ENCODE data around the gene SLC35B2. TPM values are rescaled to one million over a fixed set of nuclear protein-coding genes. Genes with fewer than 3 reads are reported as not detected.
A peak's percentile ranks its signal among the peaks of the same experiment; 100 is the strongest.

SLC35B2 gene
- total and polyA plus RNA-seq, 9 of the 15 experiments (the other 6 are each of a cell fraction or from before 2014, with no cell fraction given) = 14.5 to 59.1 (median 47.1) TPM

DNA sequence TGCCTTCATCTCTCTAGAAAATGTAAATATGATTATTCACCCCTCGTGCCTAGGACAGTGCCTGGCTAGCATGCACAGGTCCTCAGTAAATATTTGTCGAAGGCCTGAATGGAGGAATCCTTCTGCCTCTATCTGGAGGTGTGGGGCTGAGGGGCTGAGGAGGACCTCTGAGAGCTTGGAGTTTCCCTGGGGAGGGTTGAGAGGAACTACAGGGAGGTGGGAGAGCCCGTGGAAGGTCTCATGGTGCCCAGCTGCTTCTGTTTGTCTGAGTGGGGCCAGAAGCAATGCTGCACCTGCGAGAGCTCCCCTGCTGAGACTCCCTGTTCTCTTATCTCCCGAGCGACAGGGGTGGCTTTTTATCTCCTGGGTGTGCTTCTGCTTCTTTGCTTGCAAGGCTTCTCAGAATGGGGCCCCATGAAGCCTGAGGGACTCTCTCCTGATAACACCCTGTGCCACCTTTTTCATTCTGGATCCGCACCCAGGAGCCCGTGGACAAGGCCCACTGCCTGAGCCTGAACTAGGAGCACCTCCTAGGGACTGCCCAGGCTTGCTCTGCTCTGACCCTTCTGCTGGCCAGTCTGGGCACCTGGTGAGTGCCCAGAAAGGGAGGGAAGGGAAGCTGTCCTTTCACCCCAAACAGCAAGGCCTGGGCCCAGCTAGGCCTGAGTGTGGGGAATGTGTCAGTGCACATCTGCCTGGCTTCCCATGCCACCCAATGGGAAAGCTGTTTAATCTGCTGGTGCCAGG lies 31.6 kb downstream of the SLC35B2 start (continued):
- TF ChIP-seq KDM5B (IDR thresholded peaks at IDR 0.05; ENCODE audit: insufficient replicate concordance, low read depth, low read length) (peak; percentile 15), HLTF (IDR thresholded peaks at IDR 0.05) (peak; percentile 83; the same call in 1 of the 2 replicates), SAFB (IDR thresholded peaks at IDR 0.05; ENCODE audit: borderline replicate concordance, low read depth, low read length) (no peak), GABPB1 (CRISPR knock-in tag; IDR thresholded peaks at IDR 0.05) (peak; percentile 45; the same call in 1 of the 2 replicates), KDM2B (CRISPR knock-in tag; IDR thresholded peaks at IDR 0.05) (no peak), ZNF561 (CRISPR knock-in tag; conservative IDR thresholded peaks at IDR 0.05) (0 out of 2 replicates have a peak, but pooled peaks have one; percentile 60), PTBP1 (IDR thresholded peaks at IDR 0.05; ENCODE audit: low read depth, low read length) (no peak), ZNF445 (CRISPR knock-in tag; IDR thresholded peaks at IDR 0.05; ENCODE audit: low read depth) (no peak; the same call in 1 of the 2 replicates), ETV6 (IDR thresholded peaks at IDR 0.05; ENCODE audit: borderline replicate concordance in 1 of 2, low read depth in 2 of 2, low read length in 1 of 2) (0 out of 4 replicates have a peak, but pooled peaks of 1 of the 2 experiments have one; percentile 20), ETV6 (CRISPR knock-in tag; IDR thresholded peaks at IDR 0.05; ENCODE audit: borderline replicate concordance) (no peak), ZNF589 (CRISPR knock-in tag; IDR thresholded peaks at IDR 0.05; ENCODE audit: low read depth) (peak; percentile 84), TARDBP (IDR thresholded peaks at IDR 0.05) (peak; percentile 59; the same call in 1 of the 2 replicates), SMARCE1 (IDR thresholded peaks at IDR 0.05) (peak; percentile 91)
- TF ChIP-seq, protein P1, sequence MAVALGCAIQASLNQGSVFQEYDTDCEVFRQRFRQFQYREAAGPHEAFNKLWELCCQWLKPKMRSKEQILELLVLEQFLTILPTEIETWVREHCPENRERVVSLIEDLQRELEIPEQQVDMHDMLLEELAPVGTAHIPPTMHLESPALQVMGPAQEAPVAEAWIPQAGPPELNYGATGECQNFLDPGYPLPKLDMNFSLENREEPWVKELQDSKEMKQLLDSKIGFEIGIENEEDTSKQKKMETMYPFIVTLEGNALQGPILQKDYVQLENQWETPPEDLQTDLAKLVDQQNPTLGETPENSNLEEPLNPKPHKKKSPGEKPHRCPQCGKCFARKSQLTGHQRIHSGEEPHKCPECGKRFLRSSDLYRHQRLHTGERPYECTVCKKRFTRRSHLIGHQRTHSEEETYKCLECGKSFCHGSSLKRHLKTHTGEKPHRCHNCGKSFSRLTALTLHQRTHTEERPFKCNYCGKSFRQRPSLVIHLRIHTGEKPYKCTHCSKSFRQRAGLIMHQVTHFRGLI (CRISPR knock-in tag; IDR thresholded peaks at IDR 0.05) = 0 out of 2 replicates have a peak, but pooled peaks have one; percentile 28
- TF ChIP-seq, protein P2, sequence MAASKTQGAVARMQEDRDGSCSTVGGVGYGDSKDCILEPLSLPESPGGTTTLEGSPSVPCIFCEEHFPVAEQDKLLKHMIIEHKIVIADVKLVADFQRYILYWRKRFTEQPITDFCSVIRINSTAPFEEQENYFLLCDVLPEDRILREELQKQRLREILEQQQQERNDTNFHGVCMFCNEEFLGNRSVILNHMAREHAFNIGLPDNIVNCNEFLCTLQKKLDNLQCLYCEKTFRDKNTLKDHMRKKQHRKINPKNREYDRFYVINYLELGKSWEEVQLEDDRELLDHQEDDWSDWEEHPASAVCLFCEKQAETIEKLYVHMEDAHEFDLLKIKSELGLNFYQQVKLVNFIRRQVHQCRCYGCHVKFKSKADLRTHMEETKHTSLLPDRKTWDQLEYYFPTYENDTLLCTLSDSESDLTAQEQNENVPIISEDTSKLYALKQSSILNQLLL (CRISPR knock-in tag; IDR thresholded peaks at IDR 0.05; ENCODE audit: borderline replicate concordance) = no peak
- TF ChIP-seq, protein P3, sequence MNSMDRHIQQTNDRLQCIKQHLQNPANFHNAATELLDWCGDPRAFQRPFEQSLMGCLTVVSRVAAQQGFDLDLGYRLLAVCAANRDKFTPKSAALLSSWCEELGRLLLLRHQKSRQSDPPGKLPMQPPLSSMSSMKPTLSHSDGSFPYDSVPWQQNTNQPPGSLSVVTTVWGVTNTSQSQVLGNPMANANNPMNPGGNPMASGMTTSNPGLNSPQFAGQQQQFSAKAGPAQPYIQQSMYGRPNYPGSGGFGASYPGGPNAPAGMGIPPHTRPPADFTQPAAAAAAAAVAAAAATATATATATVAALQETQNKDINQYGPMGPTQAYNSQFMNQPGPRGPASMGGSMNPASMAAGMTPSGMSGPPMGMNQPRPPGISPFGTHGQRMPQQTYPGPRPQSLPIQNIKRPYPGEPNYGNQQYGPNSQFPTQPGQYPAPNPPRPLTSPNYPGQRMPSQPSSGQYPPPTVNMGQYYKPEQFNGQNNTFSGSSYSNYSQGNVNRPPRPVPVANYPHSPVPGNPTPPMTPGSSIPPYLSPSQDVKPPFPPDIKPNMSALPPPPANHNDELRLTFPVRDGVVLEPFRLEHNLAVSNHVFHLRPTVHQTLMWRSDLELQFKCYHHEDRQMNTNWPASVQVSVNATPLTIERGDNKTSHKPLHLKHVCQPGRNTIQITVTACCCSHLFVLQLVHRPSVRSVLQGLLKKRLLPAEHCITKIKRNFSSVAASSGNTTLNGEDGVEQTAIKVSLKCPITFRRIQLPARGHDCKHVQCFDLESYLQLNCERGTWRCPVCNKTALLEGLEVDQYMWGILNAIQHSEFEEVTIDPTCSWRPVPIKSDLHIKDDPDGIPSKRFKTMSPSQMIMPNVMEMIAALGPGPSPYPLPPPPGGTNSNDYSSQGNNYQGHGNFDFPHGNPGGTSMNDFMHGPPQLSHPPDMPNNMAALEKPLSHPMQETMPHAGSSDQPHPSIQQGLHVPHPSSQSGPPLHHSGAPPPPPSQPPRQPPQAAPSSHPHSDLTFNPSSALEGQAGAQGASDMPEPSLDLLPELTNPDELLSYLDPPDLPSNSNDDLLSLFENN (IDR thresholded peaks at IDR 0.05; ENCODE audit: low read depth in 2 of 2, low read length in 2 of 2) = peak in 1 of 2 experiments; percentile 86; a peak in 2 of 4 replicates
- TF ChIP-seq, protein P4, sequence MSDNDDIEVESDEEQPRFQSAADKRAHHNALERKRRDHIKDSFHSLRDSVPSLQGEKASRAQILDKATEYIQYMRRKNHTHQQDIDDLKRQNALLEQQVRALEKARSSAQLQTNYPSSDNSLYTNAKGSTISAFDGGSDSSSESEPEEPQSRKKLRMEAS (CRISPR knock-in tag; IDR thresholded peaks at IDR 0.05) = peak; percentile 48; the same call in 1 of the 2 replicates
- TF ChIP-seq, protein P5, sequence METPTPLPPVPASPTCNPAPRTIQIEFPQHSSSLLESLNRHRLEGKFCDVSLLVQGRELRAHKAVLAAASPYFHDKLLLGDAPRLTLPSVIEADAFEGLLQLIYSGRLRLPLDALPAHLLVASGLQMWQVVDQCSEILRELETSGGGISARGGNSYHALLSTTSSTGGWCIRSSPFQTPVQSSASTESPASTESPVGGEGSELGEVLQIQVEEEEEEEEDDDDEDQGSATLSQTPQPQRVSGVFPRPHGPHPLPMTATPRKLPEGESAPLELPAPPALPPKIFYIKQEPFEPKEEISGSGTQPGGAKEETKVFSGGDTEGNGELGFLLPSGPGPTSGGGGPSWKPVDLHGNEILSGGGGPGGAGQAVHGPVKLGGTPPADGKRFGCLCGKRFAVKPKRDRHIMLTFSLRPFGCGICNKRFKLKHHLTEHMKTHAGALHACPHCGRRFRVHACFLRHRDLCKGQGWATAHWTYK (CRISPR knock-in tag; IDR thresholded peaks at IDR 0.05) = peak; percentile 74

All from K562 (cell line).